Measurements from ENCODE around the gene NKIRAS1. TPM values are rescaled to one million over a fixed set of nuclear protein-coding genes. Genes with fewer than 3 reads are reported as not detected.
"Not testable (repeated sequence)": the region's sequence is repeated elsewhere in the genome, so short reads cannot be mapped to it uniquely, and the experiment has no call there.

The NKIRAS1 gene
- total RNA-seq, 2 experiments from 2014 or later: 2.4 to 3.1 TPM

GRCh38 chr3:23875113-23875725 lies 41.6 kb downstream of the NKIRAS1 start:
- DNase-seq: no peak
- Mint-ChIP-seq H3K36me3 (ENCODE audit: low read depth) (no peaks in the 10 kb centered on the region), H3K27ac (no peak overlapping the region), H3K4me1 (ENCODE audit: low read depth) (peaks cover 15% of the 10 kb centered on the region), H3K4me3 (no peak overlapping the region), H3K9me3 (no peaks in the 10 kb centered on the region), H3K27me3 (ENCODE audit: low read depth) (no peaks in the 10 kb centered on the region)
- CTCF ChIA-PET: no interaction called here
- intact Hi-C loops (cut with micrococcal nuclease): no loop called here

GRCh38 chr3:23874359-23875112 lies 42.3 kb downstream of the NKIRAS1 start:
- no peak for DNase-seq
- Mint-ChIP-seq H3K4me1 (ENCODE audit: low read depth) (peaks cover 13% of the 10 kb centered on the region), H3K27ac (no peak overlapping the region), H3K36me3 (ENCODE audit: low read depth) (no peaks in the 10 kb centered on the region), H3K27me3 (ENCODE audit: low read depth) (no peaks in the 10 kb centered on the region), H3K4me3 (no peak overlapping the region), H3K9me3 (no peaks in the 10 kb centered on the region)
- intact Hi-C loops (cut with micrococcal nuclease): no loop called here
- CTCF ChIA-PET: no interaction called here

GRCh38 chr3:23873941-23874340 lies 42.8 kb downstream of the NKIRAS1 start:
- intact Hi-C loops (cut with micrococcal nuclease): no loop called here
- H3K36me3 Mint-ChIP-seq (ENCODE audit: low read depth): no peaks in the 10 kb centered on the region
- no peak overlapping the region for H3K4me3 Mint-ChIP-seq
- no peaks in the 10 kb centered on the region for H3K27me3 Mint-ChIP-seq (ENCODE audit: low read depth)
- no peaks in the 10 kb centered on the region for H3K9me3 Mint-ChIP-seq
- DNase-seq: no peak
- H3K27ac Mint-ChIP-seq: no peak overlapping the region
- CTCF ChIA-PET: no interaction called here
- H3K4me1 Mint-ChIP-seq (ENCODE audit: low read depth): peaks cover 9% of the 10 kb centered on the region

GRCh38 chr3:23872330-23872729 lies 44.5 kb downstream of the NKIRAS1 start:
- Mint-ChIP-seq H3K9me3 (no peaks in the 10 kb centered on the region), H3K27ac (no peak overlapping the region), H3K4me1 (ENCODE audit: low read depth) (peaks cover 11% of the 10 kb centered on the region), H3K36me3 (ENCODE audit: low read depth) (no peaks in the 10 kb centered on the region), H3K27me3 (ENCODE audit: low read depth) (no peaks in the 10 kb centered on the region), H3K4me3 (no peak overlapping the region)
- DNase-seq: no peak
- CTCF ChIA-PET: no interaction called here
- intact Hi-C loops (cut with micrococcal nuclease): no loop called here

GRCh38 chr3:23871361-23871760 lies 45.4 kb downstream of the NKIRAS1 start:
- H3K9me3 Mint-ChIP-seq; CTCF ChIA-PET; H3K36me3 Mint-ChIP-seq (ENCODE audit: low read depth); intact Hi-C loops (cut with micrococcal nuclease); H3K27ac Mint-ChIP-seq; DNase-seq; H3K27me3 Mint-ChIP-seq (ENCODE audit: low read depth); H3K4me3 Mint-ChIP-seq; H3K4me1 Mint-ChIP-seq (ENCODE audit: low read depth): not testable (repeated sequence)

- H3K4me1 Mint-ChIP-seq (ENCODE audit: low read depth): peaks cover 14% of the 10 kb centered on the region
- not testable (repeated sequence) for DNase-seq
Measured at GRCh38 chr3:23870663-23871043, 46.1 kb downstream of the NKIRAS1 start.

GRCh38 chr3:23869977-23870662 lies 46.7 kb downstream of the NKIRAS1 start:
- CTCF ChIA-PET: interaction anchor here (0.6 to 1.2 kb wide), 2 partner anchors 22 to 36 kb away, joined by 3 to 5 read pairs; no protein-coding TSS in a partner anchor
- no peaks in the 10 kb centered on the region for H3K9me3 Mint-ChIP-seq
- no peak for DNase-seq
- no peaks in the 10 kb centered on the region for H3K27me3 Mint-ChIP-seq (ENCODE audit: low read depth)
- H3K4me3 Mint-ChIP-seq: no peak overlapping the region
- no peaks in the 10 kb centered on the region for H3K36me3 Mint-ChIP-seq (ENCODE audit: low read depth)
- peaks cover 19% of the 10 kb centered on the region for H3K4me1 Mint-ChIP-seq (ENCODE audit: low read depth)
- intact Hi-C loops (cut with micrococcal nuclease): loop anchor here (10.0 kb wide), 1 partner anchor 945 kb away; no protein-coding TSS in a partner anchor
- no peak overlapping the region for H3K27ac Mint-ChIP-seq

More at GRCh38 chr3:23870663-23871043, 46.1 kb downstream of the NKIRAS1 start:
- intact Hi-C loops (cut with micrococcal nuclease); H3K36me3 Mint-ChIP-seq (ENCODE audit: low read depth); H3K9me3 Mint-ChIP-seq; CTCF ChIA-PET; H3K27ac Mint-ChIP-seq; H3K27me3 Mint-ChIP-seq (ENCODE audit: low read depth); H3K4me3 Mint-ChIP-seq: not testable (repeated sequence)

- intact Hi-C loops (cut with micrococcal nuclease): loop anchor here (10.0 kb wide), 1 partner anchor 943 kb away; no protein-coding TSS in a partner anchor
- H3K27ac Mint-ChIP-seq: no peak overlapping the region
Measured at GRCh38 chr3:23867838-23868237, 49.0 kb downstream of the NKIRAS1 start.

GRCh38 chr3:23867400-23867799 lies 49.4 kb downstream of the NKIRAS1 start:
- H3K9me3 Mint-ChIP-seq: no peaks in the 10 kb centered on the region

More at GRCh38 chr3:23867838-23868237, 49.0 kb downstream of the NKIRAS1 start:
- no peak for DNase-seq
- peaks cover 23% of the 10 kb centered on the region for H3K4me1 Mint-ChIP-seq (ENCODE audit: low read depth)
- H3K27me3 Mint-ChIP-seq (ENCODE audit: low read depth): no peaks in the 10 kb centered on the region
- H3K9me3 Mint-ChIP-seq: no peaks in the 10 kb centered on the region
- CTCF ChIA-PET: no interaction called here
- no peaks in the 10 kb centered on the region for H3K36me3 Mint-ChIP-seq (ENCODE audit: low read depth)
- H3K4me3 Mint-ChIP-seq: no peak overlapping the region

GRCh38 chr3:23865595-23866396 lies 51.0 kb downstream of the NKIRAS1 start:
- peaks cover 5% of the 10 kb centered on the region for H3K36me3 Mint-ChIP-seq (ENCODE audit: low read depth)
- intact Hi-C loops (cut with micrococcal nuclease): loop anchor here (10.0 kb wide), 1 partner anchor 941 kb away; no protein-coding TSS in a partner anchor
- peaks cover 31% of the 10 kb centered on the region for H3K4me1 Mint-ChIP-seq (ENCODE audit: low read depth)
- H3K9me3 Mint-ChIP-seq: no peaks in the 10 kb centered on the region
- no peak overlapping the region for H3K27ac Mint-ChIP-seq
- no peak overlapping the region for H3K4me3 Mint-ChIP-seq
- CTCF ChIA-PET: interaction anchor here (1.1 kb wide), 1 partner anchor 22 kb away, joined by 5 read pairs; no protein-coding TSS in a partner anchor
- no peak for DNase-seq
- H3K27me3 Mint-ChIP-seq (ENCODE audit: low read depth): no peaks in the 10 kb centered on the region

More at GRCh38 chr3:23867400-23867799, 49.4 kb downstream of the NKIRAS1 start:
- Mint-ChIP-seq H3K4me1 (ENCODE audit: low read depth) (peaks cover 23% of the 10 kb centered on the region), H3K36me3 (ENCODE audit: low read depth) (no peaks in the 10 kb centered on the region), H3K4me3 (no peak overlapping the region), H3K27ac (no peak overlapping the region), H3K27me3 (ENCODE audit: low read depth) (no peaks in the 10 kb centered on the region)
- intact Hi-C loops (cut with micrococcal nuclease): loop anchor here (10.0 kb wide), 1 partner anchor 943 kb away; no protein-coding TSS in a partner anchor
- DNase-seq: no peak
- CTCF ChIA-PET: no interaction called here

GRCh38 chr3:23864931-23865330 lies 51.9 kb downstream of the NKIRAS1 start:
- intact Hi-C loops (cut with micrococcal nuclease): loop anchor here (10.0 kb wide), 1 partner anchor 940 kb away; no protein-coding TSS in a partner anchor
- Mint-ChIP-seq H3K36me3 (ENCODE audit: low read depth) (peaks cover 5% of the 10 kb centered on the region), H3K9me3 (no peaks in the 10 kb centered on the region), H3K27ac (no peak overlapping the region), H3K27me3 (ENCODE audit: low read depth) (no peaks in the 10 kb centered on the region), H3K4me1 (ENCODE audit: low read depth) (peaks cover 35% of the 10 kb centered on the region), H3K4me3 (no peak overlapping the region)
- CTCF ChIA-PET: no interaction called here
- DNase-seq: no peak

GRCh38 chr3:23863060-23863459 lies 53.7 kb downstream of the NKIRAS1 start:
- intact Hi-C loops (cut with micrococcal nuclease): loop anchor here (10.0 kb wide), 1 partner anchor 938 kb away; no protein-coding TSS in a partner anchor

More at GRCh38 chr3:23863060-23863459, 53.7 kb downstream of the NKIRAS1 start:
- Mint-ChIP-seq H3K4me1 (ENCODE audit: low read depth) (peaks cover 46% of the 10 kb centered on the region), H3K27me3 (ENCODE audit: low read depth) (no peaks in the 10 kb centered on the region), H3K36me3 (ENCODE audit: low read depth) (peaks cover 5% of the 10 kb centered on the region), H3K9me3 (no peaks in the 10 kb centered on the region), H3K27ac (no peak overlapping the region), H3K4me3 (no peak overlapping the region)
- DNase-seq: no peak
- CTCF ChIA-PET: interaction anchor here (0.7 kb wide), 1 partner anchor 10 kb away, joined by 3 read pairs; no protein-coding TSS in a partner anchor

All from activated naive CD4-positive, alpha-beta T cell treated with anti-CD3 and anti-CD28 coated beads for 36 hours (primary cell).